Suppressor macrophage (primary cell): ENCODE measurements around the gene CAPS.
A peak's percentile ranks its signal among the peaks of the same experiment; 100 is the strongest.
"Not testable (repeated sequence)": the region's sequence is repeated elsewhere in the genome, so short reads cannot be mapped to it uniquely, and the experiment has no call there.

Experiments used
- DNase-seq, 4 experiments: peaks; one replicate each; pipeline ENCODE4 v3.0.0-alpha.2; 2020 to 2022

The CAPS gene

DNA sequence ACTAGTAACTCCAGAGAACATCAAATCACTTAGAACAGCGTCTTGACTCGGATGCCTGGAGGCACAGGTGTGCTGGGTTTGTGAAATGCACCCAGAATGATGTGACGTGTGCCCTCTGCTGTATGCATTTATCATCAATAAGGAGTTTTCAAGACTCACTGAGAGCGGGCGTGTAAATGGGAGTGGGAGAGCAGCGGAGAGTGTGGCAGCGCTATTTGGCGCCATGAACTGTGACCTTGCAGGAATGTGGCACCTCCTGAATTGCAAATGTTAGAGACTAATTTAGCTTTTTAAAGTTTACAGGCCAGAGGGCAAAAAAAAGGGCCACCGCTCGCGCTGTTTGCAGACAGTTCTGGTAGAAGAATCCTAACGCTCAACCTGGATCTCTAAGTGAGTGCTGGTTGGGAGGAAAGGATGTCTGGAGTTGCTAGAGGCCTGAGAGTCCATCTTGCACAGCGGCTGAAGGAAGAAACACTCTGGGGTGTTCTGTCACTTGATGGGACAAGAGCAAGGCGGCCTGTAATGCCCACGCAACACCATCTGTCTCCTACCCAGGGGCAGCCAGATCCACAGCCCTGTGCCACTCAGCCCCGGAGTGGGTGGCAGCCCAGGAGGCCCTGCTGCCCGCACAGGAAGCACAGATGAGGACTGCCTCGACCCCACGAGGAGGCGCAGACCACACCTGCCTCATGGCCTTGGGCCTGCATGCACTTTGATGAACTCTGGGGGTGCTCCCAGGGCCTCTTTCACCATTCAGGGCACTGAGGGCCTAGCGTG lies 44.2 kb downstream of the CAPS start:
- DNase-seq, result no peak

DNA sequence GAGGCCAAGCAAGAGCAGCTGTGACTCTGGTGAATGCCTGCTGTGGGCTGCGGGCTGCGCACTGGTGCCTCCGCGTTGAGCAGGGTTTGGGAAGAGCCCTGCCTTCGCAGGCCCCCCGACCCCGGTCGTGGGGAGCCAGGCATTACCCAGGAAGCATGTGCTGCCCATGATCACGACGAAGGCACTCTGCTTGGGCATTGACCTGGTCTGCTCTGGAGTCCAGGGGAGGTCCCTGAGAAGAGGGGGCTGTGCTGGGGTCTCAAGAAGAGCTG lies 44.7 kb downstream of the CAPS start:
- no peak for DNase-seq

DNA sequence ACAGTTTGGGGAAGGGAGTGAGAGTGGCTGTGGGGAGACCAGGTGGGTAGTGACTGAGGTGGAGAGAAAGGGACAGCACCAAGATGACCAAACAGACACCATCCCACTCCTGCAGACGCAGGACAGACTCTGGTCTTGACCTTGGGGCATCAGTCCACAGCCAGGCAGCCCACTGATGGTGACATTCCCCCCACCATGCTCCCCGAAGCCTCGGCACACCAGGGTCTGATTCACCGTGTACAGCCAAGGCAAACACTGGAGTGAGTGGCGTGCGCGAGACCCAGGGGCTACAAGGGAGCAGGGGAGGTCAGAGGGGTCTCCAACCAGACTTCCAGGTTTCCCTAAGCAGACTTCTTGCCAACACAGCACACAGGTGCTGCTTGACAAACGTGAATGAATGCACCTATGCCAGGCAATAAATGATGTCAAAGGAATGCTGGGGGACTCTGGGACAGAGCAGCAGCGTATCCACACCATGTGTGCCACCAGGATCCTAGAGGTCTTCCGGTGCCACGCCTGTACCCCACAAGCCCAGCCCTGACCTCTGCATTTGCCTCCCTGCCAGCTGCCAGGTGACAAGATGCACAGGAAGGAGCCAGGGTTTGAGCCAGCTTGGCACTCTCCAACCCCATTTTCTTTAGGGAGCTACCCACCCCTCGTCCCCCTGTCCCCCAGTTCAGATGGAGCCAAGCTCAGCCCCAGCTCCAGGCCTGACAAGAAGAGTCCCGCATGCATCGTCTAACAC lies 45.4 kb downstream of the CAPS start:
- no peak for DNase-seq

DNA sequence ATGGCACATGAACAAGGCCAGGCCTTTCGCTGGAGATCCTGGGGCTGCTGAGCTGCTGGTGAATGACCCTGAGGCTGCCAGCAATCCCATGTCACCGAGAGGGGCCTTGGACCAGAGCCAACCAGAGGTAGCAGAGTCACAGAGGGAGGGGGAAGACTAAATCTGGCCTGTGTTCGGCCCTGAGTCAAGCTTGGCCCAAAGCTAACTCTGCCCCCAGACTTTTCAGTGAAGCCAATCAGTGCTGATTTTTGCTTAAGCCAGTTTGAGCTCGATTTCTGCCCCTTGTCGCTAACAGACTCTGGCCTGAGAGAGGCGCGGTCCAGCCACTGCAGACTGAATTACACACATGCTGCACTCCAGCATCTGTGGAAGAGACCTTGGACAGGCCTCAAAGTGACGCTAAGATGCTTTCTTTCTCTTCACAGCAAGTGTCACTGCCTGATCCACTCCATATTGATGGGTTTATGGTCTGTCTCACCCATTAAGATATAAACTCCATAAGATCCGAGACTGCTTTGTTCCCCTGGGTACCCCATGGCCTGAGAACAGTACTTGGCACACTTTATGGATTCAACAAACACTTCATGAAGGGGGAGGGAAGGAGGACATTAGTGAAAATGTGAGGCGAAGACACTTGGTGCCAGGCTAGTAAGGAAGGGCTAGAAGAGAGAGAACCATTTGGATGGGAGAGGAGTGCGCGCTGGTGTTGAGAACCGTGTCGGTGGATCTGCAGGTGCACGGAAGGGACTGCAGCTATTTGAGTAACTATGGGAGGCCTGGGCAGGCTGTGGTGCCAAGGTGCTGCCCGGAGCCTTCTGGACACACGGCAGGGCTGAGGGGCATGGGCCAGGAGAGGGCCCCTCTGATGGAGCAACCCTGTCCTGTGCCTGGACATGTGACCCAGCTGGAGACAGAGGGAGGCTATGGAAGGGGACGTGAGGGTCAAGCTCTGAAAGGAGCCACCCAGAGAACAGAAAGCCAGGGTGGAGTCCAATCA lies 46.2 kb downstream of the CAPS start:
- DNase-seq, result no peak

DNA sequence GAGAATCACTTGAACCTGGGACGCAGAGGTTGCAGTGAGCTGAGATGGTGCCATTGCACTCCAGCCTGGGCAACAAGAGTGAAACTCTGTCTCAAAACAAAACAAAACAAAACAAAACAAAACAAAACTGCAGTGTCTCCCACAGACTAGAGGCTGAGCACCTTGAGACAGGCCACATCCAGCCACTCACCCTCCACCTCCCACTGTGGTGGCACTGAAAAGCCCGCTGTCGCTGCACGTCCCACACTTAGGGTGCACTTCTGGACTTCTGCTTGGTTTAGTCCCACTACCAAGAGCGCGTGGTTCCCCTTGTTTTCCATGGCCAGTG lies 47.6 kb downstream of the CAPS start:
- not testable (repeated sequence) for DNase-seq

DNA sequence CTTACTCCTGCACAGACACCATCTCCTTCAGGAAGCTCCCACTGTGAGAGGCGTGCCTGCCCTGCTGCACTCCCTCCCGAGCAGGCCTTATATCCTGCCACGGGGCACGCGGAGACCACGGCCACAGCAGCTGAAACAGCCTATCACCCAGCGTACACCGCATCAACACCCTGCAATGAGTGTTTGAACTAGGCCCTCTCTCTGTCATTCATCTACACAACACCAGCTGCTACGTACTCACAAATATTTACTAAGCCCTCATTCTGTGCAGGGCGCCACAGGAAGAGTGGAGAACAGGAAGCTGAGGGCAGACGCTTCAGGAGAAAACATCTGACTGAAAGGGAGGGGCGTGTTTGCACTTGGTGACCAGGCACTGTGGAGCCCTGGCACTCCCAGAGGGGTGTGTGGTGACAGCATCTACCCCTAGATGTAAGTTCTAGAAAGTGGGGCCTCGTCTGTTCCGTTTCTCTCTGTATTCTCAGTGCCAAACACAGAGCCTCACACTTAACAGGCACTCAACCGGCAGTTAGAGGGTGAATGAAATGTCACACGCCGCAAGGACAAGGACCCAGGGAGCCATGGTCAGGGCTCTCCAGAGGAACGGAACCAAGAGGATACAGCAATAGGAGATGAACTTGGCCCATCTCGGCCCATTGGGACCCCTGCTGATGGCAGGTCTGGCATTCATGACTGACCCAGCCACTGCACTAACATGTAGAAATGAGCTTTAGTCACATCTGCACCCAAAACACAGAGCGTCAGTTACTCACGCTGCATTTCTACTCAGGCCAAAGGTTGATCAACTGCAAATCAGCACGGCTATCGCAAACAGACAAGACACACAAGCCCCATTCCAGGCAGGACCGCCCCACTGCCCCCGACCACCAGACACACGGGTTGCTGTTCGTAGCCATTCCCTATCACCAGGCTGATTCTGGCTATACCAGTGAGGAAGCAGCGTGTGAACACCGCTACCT lies 48.2 kb downstream of the CAPS start:
- peak; percentile 78 to 88 (median 86) for DNase-seq

DNA sequence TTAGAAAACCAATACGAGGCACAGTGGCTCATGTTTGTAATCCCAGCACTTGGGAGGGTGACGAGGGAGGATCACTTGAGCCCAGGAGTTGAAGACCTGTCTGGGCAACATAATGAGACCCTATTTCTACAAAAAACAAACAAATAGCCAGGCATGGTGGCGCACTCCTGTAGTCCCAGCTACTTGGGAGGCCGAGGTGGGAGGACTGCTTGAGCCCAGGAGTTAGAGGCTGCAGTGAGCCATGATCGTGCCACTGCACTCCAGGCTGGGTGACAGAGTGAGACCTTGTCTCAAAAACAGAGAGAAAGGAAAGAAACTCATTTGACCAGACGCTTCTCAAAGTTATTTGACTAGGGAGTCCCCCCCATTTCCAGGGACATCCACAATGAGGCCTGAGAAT lies 49.2 kb downstream of the CAPS start:
- not testable (repeated sequence) for DNase-seq

DNA sequence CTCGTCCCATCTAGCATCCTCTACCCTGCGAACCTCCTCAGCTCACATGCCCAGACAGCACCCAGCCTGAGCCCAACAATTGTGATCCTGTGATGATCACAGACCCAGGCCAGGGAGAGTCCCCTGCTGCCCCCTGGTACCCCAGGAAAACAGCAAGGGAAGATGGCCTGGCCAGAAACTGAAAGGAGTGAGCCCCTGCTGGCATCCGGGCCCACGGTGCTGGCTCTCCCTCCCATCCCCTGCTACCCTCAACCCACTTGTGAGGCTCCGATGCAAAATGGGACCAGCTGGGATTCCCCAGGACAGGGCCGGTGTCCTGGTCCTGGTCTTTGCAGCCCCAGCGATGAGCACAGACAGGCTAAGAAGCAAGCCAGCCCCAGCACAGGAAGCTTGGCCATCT lies 49.8 kb downstream of the CAPS start:
- no peak for DNase-seq

DNA sequence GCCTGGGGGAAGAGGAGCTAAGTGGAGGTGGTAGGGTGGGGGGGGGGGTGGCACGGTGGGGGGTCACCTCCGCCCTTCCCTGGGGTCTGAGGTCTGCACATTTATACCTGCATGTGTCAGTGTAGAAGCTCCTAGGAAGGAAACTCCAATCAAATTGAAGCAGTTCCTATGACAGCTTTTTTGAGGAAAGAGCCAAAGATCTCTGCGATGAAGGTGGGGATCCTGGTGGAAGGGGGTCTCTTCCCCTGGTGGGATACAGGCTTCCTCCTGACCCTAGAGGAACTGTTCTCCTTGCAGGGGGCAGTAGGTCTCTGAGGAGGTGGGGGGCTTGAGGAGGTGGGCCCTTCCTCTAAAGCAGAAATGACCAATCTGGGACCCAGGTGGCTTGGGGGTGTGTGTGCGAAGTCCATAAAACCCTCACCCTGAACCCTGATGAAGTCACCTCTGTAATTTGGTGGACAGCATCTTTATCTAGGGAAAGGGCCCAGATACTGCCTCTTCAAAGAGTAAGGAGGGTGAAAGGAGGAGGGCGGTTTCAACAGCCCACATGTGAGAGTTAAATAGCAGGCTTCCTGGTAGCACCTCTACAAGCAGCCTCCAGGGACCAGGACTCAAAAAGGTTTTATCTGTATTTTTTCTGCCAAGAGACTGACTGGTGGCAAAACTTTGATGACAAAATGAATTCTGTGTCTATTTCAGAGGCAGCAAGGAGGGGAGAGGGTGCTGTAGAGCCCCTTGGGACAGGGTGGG lies 50.9 kb downstream of the CAPS start:
- no peak for DNase-seq
